GM12878 (cell line): ENCODE measurements around the gene SCYGR3. TPM values are rescaled to one million over a fixed set of nuclear protein-coding genes. Genes with fewer than 3 reads are reported as not detected.

ENCODE experiments used
- ATAC-seq: fragments of 200-7000 bp; cut with Tn5 transposase; 3 replicates; pipeline ENCODE4 v1.9.1; 2020; ENCODE audit warnings: mild to moderate bottlenecking, moderate library complexity
- BruUV-seq: library from RNA; stranded (reverse); fragments of 400-500 nt; replicated peaks from 2 replicates; lab custom pipeline; 2021; lab: Mats Ljungman, UMichigan
- CTCF ChIA-PET: fragments of 300-600 bp; sonication (Branson Sonifier 250); formaldehyde crosslinking; extraction: SDS; loops from one replicate; lab custom pipeline; 2021; ENCODE audit warnings: inconsistent platforms; lab: Yijun Ruan, JAX
- POLR2A ChIA-PET: fragments of 350-600 bp; formaldehyde crosslinking; extraction: SDS; loops from one replicate; lab custom pipeline; 2021; ENCODE audit warnings: inconsistent platforms; lab: Charles Lee
- RAD21 ChIA-PET: fragments of 300-600 bp; sonication (Branson Sonifier 250); formaldehyde crosslinking; loops from one replicate; lab custom pipeline; 2023; ENCODE audit warnings: antibody characterized with exemption; ENCODE audit not compliant: unreplicated experiment; lab: Charles Lee
- SMC1A ChIA-PET: fragments of 300-600 bp; sonication (Branson Sonifier 250); formaldehyde crosslinking; loops from one replicate; lab custom pipeline; 2023; ENCODE audit not compliant: unreplicated experiment, uncharacterized antibody; lab: Charles Lee
- DNase-seq: peaks from one replicate; pipeline ENCODE4 v3.0.0-alpha.2; 2011; ENCODE audit warnings: low read depth, low spot score
- FAIRE-seq: peaks from 3 replicates; lab custom pipeline; 2011; peaks lifted over from hg19 to GRCh38; lab: Jason Lieb, UNC
- H2AFZ ChIP-seq: 2 replicates; pipeline ENCODE4 v1.6.0; 2011; ENCODE audit warnings: low read depth, low read length, control low read depth; ENCODE audit not compliant: control insufficient read depth
- H3K27ac ChIP-seq: 2 replicates; pipeline ENCODE4 v1.5.1; 2011; ENCODE audit warnings: control low read depth; ENCODE audit not compliant: control insufficient read depth, insufficient read depth
- H3K27me3 ChIP-seq, 2 experiments: replicated peaks in 1 of 2; 2 replicates each; pipeline versions ENCODE4 v1.6.0 to v1.6.1; 2011; ENCODE audit warnings: low read length in 1 of 2; ENCODE audit not compliant: control insufficient read depth in 2 of 2, insufficient read depth in 2 of 2
- H3K36me3 ChIP-seq, 2 experiments: 2 replicates each; pipeline ENCODE4 v1.5.1; 2011; ENCODE audit warnings: low read length in 1 of 2; ENCODE audit not compliant: control insufficient read depth in 2 of 2, insufficient read depth in 2 of 2
- H3K4me1 ChIP-seq: 2 replicates; pipeline ENCODE4 v1.6.1; 2011; ENCODE audit warnings: mild to moderate bottlenecking, low read length, moderate library complexity, mixed read lengths; ENCODE audit not compliant: control insufficient read depth, insufficient read depth
- H3K4me2 ChIP-seq: 2 replicates; pipeline ENCODE4 v1.6.0; 2011; ENCODE audit warnings: control low read depth; ENCODE audit not compliant: control insufficient read depth, insufficient read depth
- H3K4me3 ChIP-seq: fragments of 200-600 bp; sonication (generic); 2 replicates; pipeline ENCODE4 v1.5.1; 2016
- H3K79me2 ChIP-seq: 2 replicates; pipeline ENCODE4 v1.6.0; 2011; ENCODE audit warnings: low read length; ENCODE audit not compliant: control insufficient read depth, insufficient read depth
- H3K9ac ChIP-seq: 2 replicates; pipeline ENCODE4 v1.8.0; 2011; ENCODE audit warnings: low read length, control low read depth, mixed read lengths; ENCODE audit not compliant: control insufficient read depth, insufficient read depth
- H3K9me3 ChIP-seq: replicated peaks from 3 replicates; pipeline ENCODE4 v1.5.1; 2011; ENCODE audit warnings: mild to moderate bottlenecking, low read length; ENCODE audit not compliant: control insufficient read depth, insufficient read depth
- H4K20me1 ChIP-seq: 2 replicates; pipeline ENCODE4 v1.6.0; 2011; ENCODE audit not compliant: control insufficient read depth, insufficient read depth
- MEF2A ChIP-seq: IDR thresholded peaks from 2 replicates; pipeline ENCODE4 v1.6.1; 2011; ENCODE audit warnings: low read depth, mild to moderate bottlenecking, low read length, moderate library complexity; ENCODE audit not compliant: insufficient read depth
- TCF12 ChIP-seq: IDR thresholded peaks from 2 replicates; pipeline ENCODE4 v1.6.1; 2011; ENCODE audit warnings: low read depth, mild to moderate bottlenecking, low read length
- ZNF217 ChIP-seq: fragments of 450-650 bp; IDR thresholded peaks from 2 replicates; pipeline ENCODE4 v1.6.1; 2017; ENCODE audit warnings: antibody characterized with exemption, mild to moderate bottlenecking
- ZNF274 ChIP-seq: IDR thresholded peaks from one replicate; pipeline ENCODE4 v1.8.0; 2011; ENCODE audit not compliant: insufficient read length, insufficient read depth
- WGBS: methylation state at CpG from one replicate; pipeline ENCODE4 v1.1.6; 2016; ENCODE audit warnings: low lambda C conversion rate; ENCODE audit not compliant: insufficient replicate concordance, insufficient coverage; ENCODE audit errors: missing lambda C conversion rate; 5-methylcytosine and 5-hydroxymethylcytosine counted together
- in situ Hi-C: fragments of 300-500 bp; cut with MboI; formaldehyde crosslinking; loops from 9 replicates; pipeline ENCODE4 v1.14.3; 2018; ENCODE audit warnings: mixed read lengths
- intact Hi-C: fragments of 100-400 bp; cut with micrococcal nuclease; formaldehyde crosslinking; loops from one replicate; pipeline ENCODE4 v1.14.2; 2022; ENCODE audit not compliant: unreplicated experiment
- polyA plus RNA-seq, 11 experiments: library from polyadenylated mRNA; depleted of rRNA in 4 of 11; unstranded in 6 of 11; stranded (reverse) in 5 of 11; fragments of >200 nt; fragmentation: Nextera tagmentation in 4 of 11; fragmentation: Illumina TruSeq in 1 of 11; extraction: Ambion mirVana in 4 of 11; extraction: Trizol in 1 of 11; gene quantifications; 1 replicate in 1 of 11; 2 replicates in 10 of 11; pipeline versions ENCODE4 v1.2.1 to v1.2.3, GENCODE V29; 2011 to 2016; ENCODE audit warnings: inconsistent platforms in 2 of 11, missing spikeins in 2 of 11, low read depth in 1 of 11
- total RNA-seq, 4 experiments: library from RNA; depleted of rRNA in 3 of 4; stranded (reverse); fragments of >200 nt in 3 of 4; fragmentation: Illumina TruSeq in 1 of 4; extraction: Trizol in 1 of 4; gene quantifications; 2 replicates each; pipeline versions ENCODE4 v1.2.1 to v1.2.3, GENCODE V29; 2013 to 2021

Gene SCYGR3
- total and polyA plus RNA-seq, 10 of the 15 experiments (the other 5 are each of a cell fraction or from before 2014, with no cell fraction given) = not detected

DNA sequence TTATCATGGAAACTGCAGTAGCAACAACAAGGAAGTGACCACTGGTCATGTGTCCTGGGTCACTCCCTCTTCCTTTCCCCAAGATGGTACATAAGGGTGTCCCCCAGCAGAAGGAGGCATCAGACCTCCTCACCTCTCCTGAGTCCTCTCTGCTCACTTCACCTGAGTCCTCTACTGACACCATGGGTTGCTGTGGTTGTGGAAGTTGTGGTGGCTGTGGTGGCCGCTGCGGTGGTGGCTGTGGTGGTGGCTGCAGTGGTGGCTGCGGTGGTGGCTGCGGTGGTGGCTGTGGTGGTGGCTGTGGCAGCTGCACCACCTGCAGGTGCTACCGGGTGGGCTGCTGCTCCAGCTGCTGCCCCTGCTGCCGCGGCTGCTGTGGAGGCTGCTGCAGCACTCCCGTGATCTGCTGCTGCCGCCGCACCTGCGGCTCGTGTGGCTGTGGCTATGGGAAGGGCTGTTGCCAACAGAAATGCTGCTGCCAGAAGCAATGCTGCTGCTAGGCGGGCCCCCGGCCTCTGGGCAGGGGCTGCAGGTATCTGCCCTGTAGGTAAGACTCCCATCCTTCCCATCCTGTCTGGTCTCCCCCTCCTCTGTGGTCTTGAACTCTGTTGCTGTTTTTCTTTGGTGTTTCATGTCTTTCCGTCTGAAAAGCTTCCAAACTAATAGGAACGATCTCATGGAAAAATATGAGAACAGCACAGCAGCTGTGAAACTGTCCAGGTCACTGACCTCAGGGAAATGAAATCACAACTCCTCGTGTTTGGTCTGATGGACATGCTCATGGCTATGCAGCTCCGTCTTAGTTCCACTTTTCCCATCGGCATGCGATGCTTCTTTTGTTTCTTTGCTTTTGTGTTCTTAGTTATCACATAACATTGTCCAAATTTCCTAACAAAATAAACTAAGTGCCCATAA is 2.9 kb upstream of the SCYGR3 start, which contains the start of gene SCYGR4:
Gene SCYGR4, plus strand, starts transcription at position 183 of the 915 bp plus-strand sequence. Its CDS starts 0 bp downstream, at position 183.
- SMC1A ChIA-PET = interaction anchor here (0.7 to 0.8 kb wide), 2 partner anchors 13 to 47 kb away, joined by 3 read pairs; no protein-coding TSS in a partner anchor

DNA sequence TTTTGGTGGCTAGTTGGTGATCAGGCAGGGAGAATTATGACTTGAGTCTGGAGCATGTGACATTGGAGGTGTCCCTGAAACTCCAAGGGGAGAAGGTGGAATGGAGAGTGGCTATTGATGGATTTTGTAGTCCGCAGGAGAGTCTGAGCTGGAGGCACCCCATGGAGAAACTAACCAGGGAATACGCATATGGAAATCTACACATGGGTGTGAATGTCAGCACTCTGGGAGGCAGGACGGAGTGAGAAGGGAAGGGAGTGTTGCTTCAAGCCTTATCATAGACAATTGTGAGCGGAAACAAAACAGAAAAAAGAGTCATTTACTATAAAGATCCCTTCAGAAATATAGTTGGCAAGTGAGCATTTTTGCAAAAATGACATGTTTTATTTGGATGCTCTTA is 2.0 kb upstream of the SCYGR3 start:
- no peaks in the 10 kb centered on the region for H4K20me1 ChIP-seq
- H3K4me2 ChIP-seq = no peak overlapping the region
- BruUV-seq = no TSS peak
- intact Hi-C loops = no loop called here
- H3K9me3 ChIP-seq = no peaks in the 10 kb centered on the region
- 56% methylated on average over 4 of the region's 4 CpGs for WGBS
- no peak overlapping the region for H3K4me3 ChIP-seq
- no peak for TF ChIP-seq ZNF274
- ChIA-PET CTCF (no interaction called here), SMC1A (no interaction called here), POLR2A (no interaction called here), RAD21 (no interaction called here)
- no peak overlapping the region for H3K27ac ChIP-seq
- H3K4me1 ChIP-seq = peaks cover 5% of the 10 kb centered on the region; the same call in 1 of the 2 replicates
- DNase-seq (no peak), ATAC-seq (no peak), FAIRE-seq (no peak)
- no peaks in the 10 kb centered on the region for H3K27me3 ChIP-seq
- no peak overlapping the region for H2AFZ ChIP-seq
- H3K79me2 ChIP-seq = no peaks in the 10 kb centered on the region
- in situ Hi-C loops = no loop called here
- H3K9ac ChIP-seq = no peak overlapping the region
- no peaks in the 10 kb centered on the region for H3K36me3 ChIP-seq

More for the DNA sequence above, 2.9 kb upstream of the SCYGR3 start, which contains the start of gene SCYGR4:
- no peak for TF ChIP-seq ZNF217
- TF ChIP-seq ZNF274 = no peak
- TF ChIP-seq TCF12 = no peak
- TF ChIP-seq MEF2A = no peak
- H3K27me3 ChIP-seq = no peaks in the 10 kb centered on the region
- H3K4me1 ChIP-seq = peaks cover 5% of the 10 kb centered on the region; the same call in 1 of the 2 replicates
- 70% methylated on average over 20 of the region's 20 CpGs for WGBS
- H3K36me3 ChIP-seq = no peaks in the 10 kb centered on the region
- ATAC-seq (no peak), FAIRE-seq (no peak), DNase-seq (no peak)
- H4K20me1 ChIP-seq = no peaks in the 10 kb centered on the region
- H3K79me2 ChIP-seq = no peaks in the 10 kb centered on the region
- CTCF ChIA-PET = no interaction called here
- RAD21 ChIA-PET = no interaction called here
- no peak within 1 kb of the TSS for H3K27ac ChIP-seq
- H3K4me3 ChIP-seq = no peak within 1 kb of the TSS
- in situ Hi-C loops (no loop called here), intact Hi-C loops (no loop called here)
- POLR2A ChIA-PET = no interaction called here
- no peak within 1 kb of the TSS for H2AFZ ChIP-seq
- H3K9me3 ChIP-seq = no peaks in the 10 kb centered on the region
- no TSS peak for BruUV-seq
- no peak within 1 kb of the TSS for H3K4me2 ChIP-seq
- H3K9ac ChIP-seq = no peak within 1 kb of the TSS
